HUES6 (cell line): ENCODE data around the gene NCAM2.

Experiments used
- H3K27ac ChIP-seq: 2 replicates; pipeline ENCODE4 v1.7.0; 2013; ENCODE audit warnings: low read depth, mild to moderate bottlenecking, low read length, inconsistent platforms
- H3K27me3 ChIP-seq: 2 replicates; pipeline ENCODE4 v1.6.1; 2013; ENCODE audit warnings: low read length; ENCODE audit not compliant: control insufficient read depth, insufficient read depth
- H3K36me3 ChIP-seq: 2 replicates; pipeline ENCODE4 v1.6.1; 2013; ENCODE audit warnings: low read length; ENCODE audit not compliant: control insufficient read depth, insufficient read depth
- H3K4me1 ChIP-seq: 2 replicates; pipeline ENCODE4 v1.6.1; 2013; ENCODE audit warnings: low read length; ENCODE audit not compliant: control insufficient read depth, insufficient read depth
- H3K4me3 ChIP-seq: 2 replicates; pipeline ENCODE4 v1.5.1; 2013; ENCODE audit warnings: low read depth, low read length
- H3K9ac ChIP-seq: one replicate; pipeline ENCODE4 v1.6.1; 2013; ENCODE audit warnings: mild to moderate bottlenecking, low read length
- H3K9me3 ChIP-seq: 2 replicates; pipeline ENCODE4 v1.6.1; 2013; ENCODE audit warnings: low read depth, low read length; ENCODE audit not compliant: control insufficient read depth, insufficient read depth

Gene NCAM2

DNA sequence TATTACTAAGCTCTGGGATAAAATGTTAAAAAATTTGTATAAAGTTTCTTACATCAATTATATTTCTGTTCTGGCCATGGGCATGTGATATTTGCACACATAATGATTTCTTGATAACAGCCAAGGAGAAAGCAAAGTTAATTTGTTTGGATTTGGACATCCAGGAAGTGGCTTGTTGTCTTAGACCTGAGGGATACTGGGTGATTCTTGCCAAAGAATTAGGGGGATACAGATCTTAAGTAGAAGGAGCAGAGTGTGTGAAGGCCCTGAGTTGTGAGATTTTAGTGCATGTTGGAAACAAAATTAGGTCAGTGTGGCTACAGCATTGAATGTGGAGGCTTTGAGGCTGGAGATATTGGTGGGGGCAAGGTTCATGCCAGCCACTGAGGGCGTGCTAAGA, 65.6 kb downstream of the NCAM2 start:
- no peaks in the 10 kb centered on the region for H3K36me3 ChIP-seq
- no peak overlapping the region for H3K27ac ChIP-seq
- H3K9me3 ChIP-seq: no peaks in the 10 kb centered on the region

DNA sequence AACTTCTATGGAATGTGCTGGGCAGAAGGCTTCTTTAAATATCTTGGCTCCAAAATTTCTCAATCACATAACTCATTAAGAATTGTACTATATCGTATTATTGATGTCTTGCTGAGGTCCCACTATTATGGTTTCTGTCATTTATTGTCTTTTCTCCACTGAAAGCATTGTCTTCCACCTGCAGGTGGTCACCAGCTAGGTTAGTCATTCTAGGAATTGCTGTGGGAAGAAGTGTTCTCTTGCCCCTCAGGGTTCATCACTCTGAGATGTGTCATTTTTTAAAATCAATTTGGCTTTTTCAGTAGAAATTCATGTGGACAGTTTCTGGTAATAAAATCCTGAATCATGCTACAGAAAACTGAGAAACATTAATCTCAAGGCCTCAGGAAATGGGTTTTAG, 66.1 kb downstream of the NCAM2 start:
- H3K4me1 ChIP-seq: no peaks in the 10 kb centered on the region
- H3K9ac ChIP-seq: no peak overlapping the region
- H3K4me3 ChIP-seq: no peak overlapping the region

More for the DNA sequence above, 65.6 kb downstream of the NCAM2 start:
- H3K4me3 ChIP-seq: no peak overlapping the region
- H3K27me3 ChIP-seq: no peaks in the 10 kb centered on the region
- H3K9ac ChIP-seq: no peak overlapping the region
- no peaks in the 10 kb centered on the region; the same call in 1 of the 2 replicates for H3K4me1 ChIP-seq

DNA sequence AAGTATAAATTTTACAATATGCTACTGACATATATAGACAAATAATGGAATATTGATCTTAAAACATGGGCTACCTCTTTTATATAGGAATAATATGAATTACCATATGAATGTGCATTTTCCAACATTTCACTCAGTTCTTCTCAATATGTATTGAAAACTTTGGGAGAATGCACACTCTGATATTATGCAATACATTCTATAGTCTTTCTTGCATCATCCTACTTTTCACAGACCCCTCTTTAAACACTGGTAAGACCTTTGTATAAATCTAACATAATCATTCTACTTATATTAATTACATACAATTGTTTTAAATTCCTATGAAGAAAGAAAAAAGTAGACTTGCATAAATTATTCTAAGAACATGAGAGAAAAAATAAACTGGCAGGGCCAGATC, 69.2 kb downstream of the NCAM2 start:
- Histone ChIP-seq H3K4me1 (no peaks in the 10 kb centered on the region), H3K36me3 (no peaks in the 10 kb centered on the region), H3K9me3 (no peaks in the 10 kb centered on the region), H3K27me3 (no peaks in the 10 kb centered on the region), H3K9ac (no peak overlapping the region), H3K27ac (no peak overlapping the region), H3K4me3 (no peak overlapping the region)

More for the DNA sequence above, 66.1 kb downstream of the NCAM2 start:
- Histone ChIP-seq H3K27ac (no peak overlapping the region), H3K9me3 (no peaks in the 10 kb centered on the region), H3K36me3 (no peaks in the 10 kb centered on the region), H3K27me3 (no peaks in the 10 kb centered on the region)

DNA sequence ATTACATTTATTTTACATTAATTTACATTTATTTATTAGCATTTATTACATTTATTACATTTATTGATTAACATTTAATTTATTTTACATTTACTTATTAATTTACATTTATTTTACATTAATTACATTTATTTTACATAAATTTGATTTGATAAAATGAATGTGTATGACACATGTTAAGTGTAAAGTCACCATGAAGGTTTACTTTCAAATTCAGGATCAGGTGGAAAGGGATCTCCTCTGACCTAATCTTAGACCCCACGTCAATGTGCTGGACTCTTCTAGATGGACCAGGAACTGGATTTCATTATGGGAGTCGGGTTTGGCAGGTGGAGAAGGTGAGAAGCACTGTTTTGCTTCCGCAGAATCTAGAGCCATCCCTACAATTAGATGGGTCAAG, 76.1 kb downstream of the NCAM2 start:
- H3K36me3 ChIP-seq: no peaks in the 10 kb centered on the region

DNA sequence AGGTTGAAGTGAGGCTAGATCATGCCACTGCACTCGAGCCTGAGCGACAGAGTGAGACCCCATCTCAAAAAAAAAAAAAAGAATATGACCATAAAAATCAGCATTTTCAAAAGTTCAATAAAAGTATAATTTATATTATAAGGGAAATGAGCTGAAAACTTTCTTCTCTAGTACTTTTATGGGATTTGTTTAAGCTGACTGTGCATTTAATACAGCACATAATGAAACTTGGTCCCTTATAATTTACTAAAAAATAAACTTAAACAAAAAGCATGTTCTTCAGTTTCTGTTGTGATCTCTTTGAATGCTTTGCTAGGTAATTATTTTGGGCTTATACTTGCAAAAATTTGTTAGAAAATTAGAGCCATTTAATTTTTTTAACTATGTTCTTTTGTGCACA, 77.8 kb downstream of the NCAM2 start:
- no peak overlapping the region for H3K27ac ChIP-seq
- H3K9ac ChIP-seq: no peak overlapping the region
- no peak overlapping the region for H3K4me3 ChIP-seq
- H3K27me3 ChIP-seq: no peaks in the 10 kb centered on the region
- H3K36me3 ChIP-seq: no peaks in the 10 kb centered on the region
- no peaks in the 10 kb centered on the region for H3K9me3 ChIP-seq
- no peaks in the 10 kb centered on the region for H3K4me1 ChIP-seq

More for the DNA sequence above, 76.1 kb downstream of the NCAM2 start:
- H3K4me3 ChIP-seq: no peak overlapping the region
- H3K27ac ChIP-seq: no peak overlapping the region
- no peak overlapping the region for H3K9ac ChIP-seq
- no peaks in the 10 kb centered on the region for H3K4me1 ChIP-seq
- H3K27me3 ChIP-seq: no peaks in the 10 kb centered on the region
- H3K9me3 ChIP-seq: no peaks in the 10 kb centered on the region

DNA sequence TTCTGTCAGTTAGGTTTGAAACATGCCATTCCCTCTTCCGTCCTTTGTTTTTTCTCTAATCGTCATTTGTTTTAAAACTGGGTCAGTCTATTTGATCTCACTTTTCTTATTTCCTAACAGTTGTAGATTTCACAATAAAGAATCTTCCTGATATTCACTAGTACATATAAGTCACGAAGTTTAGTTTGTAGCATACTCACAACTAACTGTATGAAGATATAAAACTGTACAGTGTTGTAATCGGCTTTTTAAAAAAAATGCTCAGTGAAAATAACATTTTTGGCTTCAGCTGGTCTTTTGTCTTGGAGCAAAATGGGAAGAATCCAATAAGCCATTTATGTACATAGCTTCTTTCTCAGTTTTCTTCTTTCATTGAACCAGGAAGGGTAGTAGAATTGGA, 78.3 kb downstream of the NCAM2 start:
- H3K27ac ChIP-seq: no peak overlapping the region

DNA sequence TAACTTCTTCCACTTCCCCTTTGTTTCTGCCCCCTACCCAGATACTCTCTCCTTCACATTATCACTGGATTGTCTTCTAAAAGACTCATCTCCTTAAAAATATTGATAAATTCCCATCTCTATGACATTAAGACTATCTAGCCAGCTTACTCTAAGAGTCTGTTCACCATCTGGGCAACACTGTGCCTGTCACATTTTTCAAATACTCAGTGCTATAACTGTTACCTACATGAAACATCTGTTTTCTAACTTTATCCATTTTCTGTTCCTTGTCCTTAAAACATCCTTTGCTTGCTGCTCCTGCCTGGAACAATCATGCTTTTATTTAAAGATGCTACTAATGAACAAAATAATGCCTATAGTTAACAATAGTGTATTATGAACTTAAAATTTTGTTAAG, 81.4 kb downstream of the NCAM2 start:
- Histone ChIP-seq H3K9me3 (no peaks in the 10 kb centered on the region), H3K4me3 (no peak overlapping the region), H3K36me3 (no peaks in the 10 kb centered on the region)

More for the DNA sequence above, 78.3 kb downstream of the NCAM2 start:
- Histone ChIP-seq H3K9me3 (no peaks in the 10 kb centered on the region), H3K4me1 (no peaks in the 10 kb centered on the region), H3K9ac (no peak overlapping the region), H3K27me3 (no peaks in the 10 kb centered on the region), H3K4me3 (no peak overlapping the region), H3K36me3 (no peaks in the 10 kb centered on the region)

GRCh38 chr21:21084179-21084578, 86.0 kb downstream of the NCAM2 start:
- no peak overlapping the region for H3K27ac ChIP-seq
- no peaks in the 10 kb centered on the region for H3K4me1 ChIP-seq
- H3K9me3 ChIP-seq: no peaks in the 10 kb centered on the region
- no peaks in the 10 kb centered on the region for H3K36me3 ChIP-seq
- H3K27me3 ChIP-seq: no peaks in the 10 kb centered on the region
- no peak overlapping the region for H3K9ac ChIP-seq
- H3K4me3 ChIP-seq: no peak overlapping the region

More for the DNA sequence above, 81.4 kb downstream of the NCAM2 start:
- Histone ChIP-seq H3K27me3 (no peaks in the 10 kb centered on the region), H3K27ac (no peak overlapping the region), H3K4me1 (no peaks in the 10 kb centered on the region), H3K9ac (no peak overlapping the region)

- no peak overlapping the region for H3K9ac ChIP-seq
- no peaks in the 10 kb centered on the region for H3K27me3 ChIP-seq
- H3K27ac ChIP-seq: no peak overlapping the region
- no peaks in the 10 kb centered on the region for H3K36me3 ChIP-seq
- H3K4me3 ChIP-seq: no peak overlapping the region
- H3K4me1 ChIP-seq: no peaks in the 10 kb centered on the region
- no peaks in the 10 kb centered on the region for H3K9me3 ChIP-seq
Measured at GRCh38 chr21:21085206-21085605, 87.0 kb downstream of the NCAM2 start.

DNA sequence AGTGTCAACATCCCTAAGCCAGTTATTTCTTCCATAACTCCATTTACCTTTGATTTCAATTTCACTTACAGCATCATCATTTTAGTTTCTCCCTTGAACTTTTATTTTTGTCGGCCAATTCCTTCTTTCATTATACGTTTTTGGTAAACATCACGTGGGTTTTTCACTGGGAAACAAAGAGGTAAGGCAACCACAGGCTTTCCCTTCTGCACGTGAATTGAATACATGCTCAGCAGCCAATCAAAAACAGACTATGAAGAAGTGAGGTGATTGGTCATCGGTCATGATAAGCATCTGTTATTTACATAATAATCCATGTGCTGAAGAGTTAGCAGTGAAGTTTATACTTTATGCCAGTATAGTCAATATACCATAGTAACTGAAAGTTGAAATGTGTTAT, 98.7 kb downstream of the NCAM2 start:
- H3K4me1 ChIP-seq: no peaks in the 10 kb centered on the region
- no peak overlapping the region for H3K9ac ChIP-seq
- no peak overlapping the region for H3K4me3 ChIP-seq
- no peak overlapping the region for H3K27ac ChIP-seq
- no peaks in the 10 kb centered on the region for H3K36me3 ChIP-seq
- H3K9me3 ChIP-seq: no peaks in the 10 kb centered on the region
- H3K27me3 ChIP-seq: no peaks in the 10 kb centered on the region

DNA sequence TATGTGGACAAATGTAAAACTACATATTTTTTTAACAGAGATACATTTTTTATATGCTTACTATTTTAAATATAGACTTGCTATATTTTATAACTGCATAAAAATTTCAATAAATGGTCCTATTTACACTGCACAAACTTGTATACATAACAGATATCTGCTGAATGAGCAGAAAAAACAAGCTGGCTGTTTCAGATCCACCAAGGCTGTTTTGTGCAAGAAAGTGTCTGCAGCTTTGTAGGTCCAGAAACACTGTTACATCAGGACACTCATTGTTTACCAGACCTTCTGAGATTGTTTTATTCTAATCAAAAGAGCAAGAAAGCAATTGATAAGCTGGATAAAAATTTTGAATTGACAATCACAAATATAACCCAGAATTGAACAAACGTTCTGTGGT, 99.3 kb downstream of the NCAM2 start:
- H3K36me3 ChIP-seq: no peaks in the 10 kb centered on the region
- H3K27me3 ChIP-seq: no peaks in the 10 kb centered on the region
- no peak overlapping the region for H3K9ac ChIP-seq
- H3K4me3 ChIP-seq: no peak overlapping the region
- no peaks in the 10 kb centered on the region for H3K9me3 ChIP-seq
- H3K27ac ChIP-seq: no peak overlapping the region
- H3K4me1 ChIP-seq: no peaks in the 10 kb centered on the region

GRCh38 chr21:21101911-21102310, 103.7 kb downstream of the NCAM2 start:
- Histone ChIP-seq H3K27me3 (no peaks in the 10 kb centered on the region), H3K9ac (no peak overlapping the region), H3K27ac (no peak overlapping the region), H3K9me3 (no peaks in the 10 kb centered on the region), H3K4me3 (no peak overlapping the region), H3K36me3 (no peaks in the 10 kb centered on the region), H3K4me1 (no peaks in the 10 kb centered on the region)
